ENCODE data around the gene DENND6A. TPM values are rescaled to one million over a fixed set of nuclear protein-coding genes. Genes with fewer than 3 reads are reported as not detected.

The DENND6A gene
- total RNA-seq, 4 donors from 2014 or later: 15.2 to 36.3 (median 24.5) TPM

GRCh38 chr3:57575966-57576626 lies 116.8 kb downstream of the DENND6A start:
- H3K4me1 ChIP-seq: peaks cover 0 to 8% (median 0%) of the 10 kb centered on the region in 4 donors
- H3K27me3 ChIP-seq: no peaks in the 10 kb centered on the region
- H3K9me3 ChIP-seq: no peaks in the 10 kb centered on the region
- DNase-seq: no peak
- TF ChIP-seq CTCF (IDR thresholded peaks at IDR 0.05) (no peak), POLR2A (IDR thresholded peaks at IDR 0.05) (no peak)
- no peak overlapping the region for H3K4me3 ChIP-seq
- peaks cover 0 to 76% (median 4%) of the 10 kb centered on the region in 3 donors for H3K36me3 ChIP-seq
- H3K27ac ChIP-seq: no peak overlapping the region

Small RNA genes within 50 kb of the gene (small RNA-seq; reads per million reads assigned to genes)
- gene RNU6ATAC26P: 0 reads per million in 2 donors

Other genes with a start within 250 kb of the DENND6A start
- gene DNAH12, start 148.7 kb downstream of the DENND6A start, total RNA-seq: under 1 TPM in 2 of 4 donors, not detected in 2; 0.13 to 0.35 TPM
- gene PDE12, start 136.8 kb downstream of the DENND6A start, total RNA-seq: 10 to 100 TPM; 16.5 to 25.9 (median 22.2) TPM
- gene ARF4, start 95.7 kb downstream of the DENND6A start, total RNA-seq: 100 to 1,000 TPM in 1 of 4 donors, 10 to 100 TPM in 3; 35.4 to 128 (median 82.9) TPM
- gene SLMAP, start 63.2 kb upstream of the DENND6A start, total RNA-seq: 100 to 1,000 TPM in 2 of 4 donors, 10 to 100 TPM in 2; 80.8 to 215 (median 94.4) TPM

Data from Peyer's patch (tissue), 4 donors.